ENCODE data around the gene ARL5A.
"Not testable (repeated sequence)": the region's sequence is repeated elsewhere in the genome, so short reads cannot be mapped to it uniquely, and the experiment has no call there.

Gene ARL5A

DNA sequence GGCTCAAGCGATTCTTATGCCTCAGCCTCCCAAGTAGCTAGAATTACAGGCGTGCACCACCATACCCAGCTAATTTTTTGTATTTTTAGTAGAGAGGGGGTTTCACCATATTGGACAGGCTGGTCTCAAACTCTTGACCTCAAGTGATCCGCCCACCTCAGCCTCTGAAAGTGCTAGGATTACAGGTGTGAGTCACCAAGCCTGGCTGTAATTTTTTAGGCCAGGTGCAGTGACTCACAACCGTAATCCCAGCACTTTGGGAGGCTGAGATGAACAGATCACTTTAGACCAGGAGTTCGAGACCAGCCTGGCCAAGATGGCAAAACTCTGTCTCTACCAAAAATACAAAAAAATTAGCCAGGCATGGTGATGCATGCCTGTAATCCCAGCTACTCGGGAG lies 33.8 kb downstream of the ARL5A start:
- DNase-seq, result not testable (repeated sequence)

DNA sequence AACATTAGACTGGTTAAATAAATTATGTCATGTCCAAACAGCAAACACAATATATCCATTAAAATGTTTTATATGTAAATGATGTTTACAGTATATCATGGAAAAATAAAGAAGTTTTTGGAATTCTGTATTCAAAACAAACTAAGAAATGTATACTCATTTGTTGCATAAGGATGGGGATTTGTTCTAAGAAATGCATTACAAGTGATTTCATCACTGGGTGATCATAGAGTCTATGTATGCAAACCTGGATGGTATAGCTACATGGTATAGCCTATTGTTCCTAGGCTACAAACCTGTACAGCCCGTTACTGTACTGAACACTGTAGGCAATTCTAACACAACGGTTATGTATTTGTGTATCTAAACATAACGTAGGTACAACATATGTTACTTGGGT lies 35.1 kb downstream of the ARL5A start:
- DNase-seq, result no peak

DNA sequence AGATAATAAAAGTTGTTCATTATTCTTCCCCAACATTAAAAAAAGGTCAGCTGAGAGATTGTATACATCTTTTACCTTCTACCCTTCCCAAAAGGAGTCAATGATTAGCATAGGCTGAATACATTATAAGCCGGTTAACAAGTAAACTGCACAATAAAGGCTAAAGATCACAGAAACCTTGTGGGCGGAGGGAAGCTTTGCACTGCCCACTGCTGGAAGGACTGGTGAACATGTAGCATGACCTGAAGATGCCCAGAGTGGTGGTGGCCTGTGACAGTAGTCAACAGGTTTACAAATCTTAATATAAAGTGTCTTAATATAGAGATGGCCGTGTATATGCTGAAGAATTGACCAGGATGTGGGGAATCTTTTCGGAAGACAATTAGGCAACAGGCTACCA lies 35.6 kb downstream of the ARL5A start:
- no peak for DNase-seq

DNA sequence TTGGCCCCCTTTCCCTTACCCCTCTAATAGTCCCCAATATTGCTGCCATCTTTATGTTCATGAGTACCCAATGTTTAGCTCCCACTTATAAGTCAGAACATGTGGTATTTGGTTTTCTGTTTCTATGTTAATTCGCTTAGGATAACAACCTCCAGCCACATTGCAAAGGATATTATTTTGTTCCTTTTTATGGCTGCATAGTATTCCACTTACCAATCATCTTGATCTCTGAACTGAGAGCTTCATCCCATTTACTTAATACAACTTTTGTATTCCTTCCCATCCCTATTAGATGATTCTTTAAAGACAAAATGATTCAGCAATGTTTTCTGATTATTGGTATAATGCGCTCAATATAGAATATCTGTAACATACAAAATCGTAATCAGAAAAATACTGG lies 36.7 kb downstream of the ARL5A start:
- no peak for DNase-seq

DNA sequence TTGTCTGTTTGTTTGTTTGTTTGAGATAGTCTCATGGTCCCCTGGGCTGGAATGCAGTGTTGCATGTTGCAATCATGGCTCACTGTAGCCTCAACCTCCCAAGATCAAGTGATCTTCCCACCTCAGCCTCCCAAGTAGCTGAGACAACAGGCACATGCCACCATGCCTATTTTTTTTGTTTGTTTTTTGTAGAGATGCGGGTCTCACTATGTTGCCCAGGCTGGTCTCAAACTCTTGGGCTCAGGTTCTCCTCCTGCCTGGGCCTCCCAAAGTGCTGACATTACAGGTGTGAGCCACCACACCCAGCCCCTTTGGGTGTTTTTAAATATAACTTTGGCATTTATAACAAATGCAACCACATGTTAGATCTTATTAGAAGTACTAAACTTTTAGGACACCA lies 37.5 kb downstream of the ARL5A start:
- DNase-seq, result no peak

DNA sequence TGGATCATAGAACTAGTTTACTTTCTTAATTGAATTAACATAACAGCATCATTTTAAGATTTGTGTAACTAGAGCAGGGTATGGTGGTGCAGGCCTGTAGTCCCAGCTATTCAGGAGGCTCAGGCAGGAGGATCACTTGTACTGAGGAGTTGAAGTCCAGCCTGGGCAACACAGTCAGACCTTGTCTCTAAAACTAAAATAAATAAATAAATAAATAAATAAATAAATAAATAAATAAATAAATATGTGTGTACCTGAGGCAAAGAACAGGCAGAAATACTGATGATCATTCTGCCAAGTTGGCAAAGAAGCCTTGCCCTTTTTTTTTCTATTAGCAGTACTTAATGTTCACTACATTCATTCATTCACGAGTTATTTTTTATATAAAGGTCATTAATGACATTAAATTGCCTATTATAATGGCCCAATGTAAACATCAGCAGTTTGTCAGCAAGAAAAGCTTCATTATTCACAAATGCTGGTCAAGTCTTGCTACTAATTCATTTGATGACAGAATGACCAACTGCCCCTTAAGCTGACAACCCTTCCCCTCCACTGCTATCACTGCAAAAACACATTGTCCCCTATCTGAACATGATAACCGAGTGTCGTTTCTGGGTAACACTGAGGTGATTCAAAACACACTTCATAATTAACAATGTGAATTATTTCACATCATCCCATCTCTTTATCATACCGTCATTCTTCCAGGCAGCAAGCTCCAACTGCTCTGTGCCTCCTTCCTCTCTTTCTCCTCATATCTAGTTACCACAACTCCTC lies 39.0 kb downstream of the ARL5A start:
- no peak for DNase-seq

DNA sequence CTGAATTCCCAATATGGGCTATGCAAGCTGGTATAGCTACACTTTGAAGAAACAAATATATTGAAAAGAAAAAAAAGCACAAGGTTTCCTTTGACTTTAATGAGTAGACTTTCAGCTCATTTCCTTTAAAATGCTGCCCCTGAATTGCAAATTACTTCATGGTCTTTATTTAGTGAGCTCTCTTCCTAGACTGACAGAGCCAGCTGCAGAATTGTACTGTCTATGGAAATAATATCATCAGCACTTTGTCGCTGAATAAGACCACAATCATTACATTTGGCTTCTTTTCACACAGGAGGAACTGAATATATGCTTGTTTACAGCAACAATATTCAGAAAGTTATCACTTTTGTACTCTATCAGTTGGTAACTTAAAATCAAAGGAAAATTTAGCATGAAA lies 41.7 kb downstream of the ARL5A start:
- DNase-seq, result no peak

DNA sequence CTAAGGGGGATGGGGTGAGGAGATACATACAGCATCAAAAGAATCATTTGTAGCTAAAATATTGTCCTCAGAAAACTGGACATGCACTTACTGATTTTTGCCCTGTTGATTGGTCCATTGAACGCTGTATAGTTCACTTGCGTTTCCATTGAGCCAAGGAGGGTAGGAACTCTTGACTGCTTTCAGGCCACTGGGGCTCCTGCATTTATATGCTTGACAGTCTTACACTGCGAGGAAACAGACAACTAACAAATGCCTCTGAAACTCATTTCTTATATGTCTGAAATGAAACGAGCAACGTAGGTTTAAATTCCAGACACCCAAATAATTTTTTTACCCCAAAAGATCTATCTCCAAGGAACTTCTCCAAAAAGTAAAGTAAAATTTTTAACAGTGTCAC lies 42.1 kb downstream of the ARL5A start:
- DNase-seq, result no peak

DNA sequence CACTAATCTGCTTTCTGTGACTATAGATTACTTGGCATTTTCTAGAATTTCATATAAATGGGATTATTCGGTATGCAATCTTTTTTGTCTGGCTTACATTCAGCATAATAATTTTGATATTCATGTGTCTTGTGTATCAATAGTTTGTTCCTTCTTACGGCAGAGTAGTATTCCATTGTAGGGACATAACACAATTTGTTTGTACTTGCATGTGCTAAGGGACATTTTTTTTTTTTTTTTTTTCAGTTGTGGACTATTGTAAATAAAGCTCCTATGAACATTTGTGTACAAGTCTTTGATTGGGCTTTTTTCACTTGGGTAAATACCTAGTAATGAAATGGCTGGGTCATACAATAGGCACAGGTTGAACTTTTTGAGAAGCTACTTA lies 45.1 kb downstream of the ARL5A start:
- DNase-seq, result no peak

DNA sequence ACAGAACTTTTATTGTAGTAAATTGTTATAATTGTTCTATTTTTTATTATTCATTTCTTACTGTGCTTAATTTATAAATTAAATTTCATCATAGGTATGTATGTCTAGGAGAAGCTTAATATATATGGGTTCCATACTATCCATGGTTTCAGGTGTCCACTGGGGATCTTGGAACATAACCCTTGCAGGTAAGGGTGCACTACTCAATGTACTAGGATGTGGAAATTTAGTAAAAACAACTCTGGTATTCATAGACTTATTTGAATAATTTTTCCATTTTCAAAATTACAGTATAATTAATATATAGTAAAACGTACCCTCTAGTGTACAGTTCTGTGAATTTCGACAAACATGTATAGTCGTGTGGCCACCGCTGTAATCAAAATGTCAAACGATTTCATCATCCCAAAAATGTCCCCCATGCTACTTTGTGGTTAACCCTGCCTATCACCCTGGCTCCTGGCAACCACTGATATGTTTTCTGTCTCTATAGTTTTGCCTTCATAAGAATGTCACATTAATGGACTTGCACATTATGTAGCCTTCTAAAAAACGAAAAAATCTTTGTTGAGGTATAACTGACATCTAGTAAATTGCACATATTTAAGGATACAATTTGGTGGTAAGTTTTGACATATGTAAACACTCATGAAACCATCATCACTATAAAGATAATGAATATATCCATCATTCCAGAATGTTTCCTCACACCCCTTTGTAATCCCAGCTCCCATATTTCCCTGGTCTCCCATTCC lies 45.7 kb downstream of the ARL5A start:
- DNase-seq, result no peak

DNA sequence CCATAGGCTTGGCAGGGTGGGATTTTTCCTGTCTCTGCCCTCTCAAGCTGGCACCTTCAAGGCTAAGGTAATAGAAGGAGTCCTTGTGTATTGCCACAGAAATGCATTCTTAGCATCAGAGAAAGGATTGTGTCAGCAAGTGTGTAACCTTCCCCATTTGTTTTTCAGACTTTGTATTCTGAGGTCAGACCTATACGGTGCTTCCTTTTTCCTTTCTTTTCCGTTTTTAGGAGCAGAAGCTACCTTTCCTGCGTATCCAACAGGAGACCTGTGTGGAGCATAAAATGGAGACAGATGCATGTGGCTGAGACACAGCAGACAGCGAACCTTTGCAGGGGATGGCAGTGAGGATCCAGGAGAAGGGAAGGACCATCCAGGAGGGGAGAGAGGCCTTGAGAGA lies 46.6 kb downstream of the ARL5A start:
- DNase-seq, result no peak

DNA sequence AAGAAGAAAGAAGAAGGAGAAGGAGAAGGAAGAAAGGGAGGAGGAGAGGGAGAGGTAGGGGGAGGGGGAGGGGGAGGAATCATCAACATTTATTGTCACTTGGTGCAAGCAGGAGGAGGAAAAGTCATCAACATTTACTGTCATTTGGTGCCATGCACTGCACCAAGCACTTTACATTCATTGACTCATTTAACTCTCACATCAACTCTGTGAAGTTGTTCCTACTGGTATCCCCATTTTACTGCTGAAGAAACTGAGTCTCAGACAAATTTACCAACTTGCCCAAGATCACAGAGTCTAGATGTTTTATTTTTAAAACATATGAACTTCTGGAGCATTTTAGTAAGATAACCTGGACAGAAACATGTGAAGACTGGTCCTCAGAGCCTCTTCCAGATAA lies 47.3 kb downstream of the ARL5A start:
- DNase-seq, result no peak

DNA sequence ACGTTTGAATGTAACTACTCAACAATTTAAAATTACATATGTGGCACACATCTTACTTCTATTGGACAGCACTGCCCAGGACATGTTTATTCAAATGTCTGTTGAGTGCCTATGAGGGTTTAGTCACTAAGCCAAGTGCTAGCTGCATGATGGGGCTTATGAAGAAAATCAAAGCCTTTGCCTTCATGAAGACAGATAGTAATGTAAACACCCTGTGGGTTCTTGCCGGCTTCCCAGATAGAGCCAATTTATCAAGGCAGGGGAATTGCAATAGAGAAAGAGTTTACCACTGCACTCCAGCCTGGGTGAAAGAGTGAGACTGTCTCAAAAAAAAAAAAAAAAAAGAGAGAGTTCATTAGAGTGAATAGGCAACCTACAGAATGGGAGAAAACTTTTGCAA lies 50.3 kb downstream of the ARL5A start:
- DNase-seq, result no peak

DNA sequence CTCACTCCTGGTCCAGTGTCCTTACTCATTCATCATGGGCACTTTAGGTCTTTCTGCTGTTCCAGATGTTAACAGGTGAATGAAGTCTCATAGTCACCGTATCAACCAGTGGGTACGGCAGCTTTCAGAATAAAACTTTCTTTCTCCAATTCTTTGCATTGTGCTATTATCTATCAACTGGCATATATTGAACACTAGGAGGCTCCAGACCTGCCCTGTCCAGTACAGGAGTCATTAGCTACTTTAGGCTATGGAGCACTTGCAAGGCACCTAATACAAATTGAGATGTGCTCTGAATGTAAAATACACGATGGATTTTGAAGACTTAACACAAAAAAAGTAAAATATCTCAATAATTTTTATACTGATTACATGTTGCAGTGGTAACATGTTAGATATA lies 50.7 kb downstream of the ARL5A start:
- DNase-seq, result no peak

DNA sequence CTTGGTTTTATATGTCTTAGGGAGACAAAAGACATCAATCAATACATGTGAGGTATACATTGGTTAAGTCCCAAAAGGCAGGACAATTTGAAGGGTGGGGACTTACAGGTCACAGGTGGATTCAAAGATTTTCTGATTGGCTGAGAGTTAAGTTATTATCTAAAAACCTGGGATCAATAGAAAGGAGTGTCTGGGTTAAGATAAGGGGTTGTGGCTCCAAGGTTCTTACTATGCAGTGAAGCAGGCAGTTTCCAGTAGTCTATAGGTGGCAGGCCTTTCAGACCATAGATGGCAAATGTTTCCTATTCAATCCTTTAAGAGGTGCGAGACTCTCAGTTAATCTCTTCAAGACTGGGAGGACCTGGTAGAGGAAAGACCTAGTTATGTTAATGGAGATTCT lies 51.9 kb downstream of the ARL5A start:
- no peak for DNase-seq

DNA sequence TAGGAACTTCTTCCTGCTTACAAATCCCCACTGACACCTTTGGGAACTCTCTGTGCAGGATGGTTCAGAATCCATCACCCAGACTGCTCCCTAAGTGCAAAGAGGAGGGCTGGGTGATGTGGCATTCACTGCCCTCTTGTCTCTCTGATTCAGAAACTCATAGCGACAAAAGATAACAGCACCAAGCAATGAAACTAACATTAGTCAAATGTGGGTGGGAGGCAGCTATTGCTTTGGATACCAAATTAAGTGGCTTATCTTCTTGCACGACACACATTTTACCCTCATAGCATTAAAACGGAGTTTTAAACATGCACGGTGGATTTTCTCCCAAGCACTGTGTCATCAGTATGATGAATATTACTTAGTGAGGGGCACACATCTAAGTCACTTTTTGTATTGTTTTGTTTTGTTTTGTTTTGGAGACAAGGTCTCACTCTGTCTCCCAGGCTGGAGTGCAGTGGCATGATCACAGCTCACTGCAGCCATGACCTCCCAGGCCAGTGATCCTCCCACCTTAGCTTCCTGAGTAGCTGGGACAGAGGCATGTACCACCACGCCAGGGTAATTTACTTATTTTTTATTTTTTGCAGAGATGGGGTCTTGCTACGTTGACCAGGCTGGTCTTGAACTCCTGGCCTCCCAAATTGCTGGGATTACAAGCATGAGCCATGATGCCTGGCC lies 53.0 kb downstream of the ARL5A start:
- no peak for DNase-seq

DNA sequence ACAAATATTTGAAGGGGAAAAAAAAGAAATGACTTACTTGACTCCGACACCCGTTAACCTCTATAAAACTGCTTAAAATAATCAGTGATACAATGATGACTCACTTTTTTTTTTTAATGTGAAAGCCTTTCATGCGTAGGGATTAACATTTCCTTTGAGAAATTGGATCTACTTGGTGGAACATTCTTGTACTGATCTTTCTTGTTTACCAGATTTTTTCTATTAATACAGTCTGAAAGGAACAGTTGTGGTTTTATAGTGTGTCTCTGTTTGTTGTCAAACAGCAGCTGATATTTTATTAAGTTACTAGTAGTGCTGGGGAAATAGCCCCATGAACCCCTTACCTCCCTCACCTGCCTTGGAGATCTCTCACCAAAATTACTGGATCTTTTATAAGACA lies 53.7 kb downstream of the ARL5A start:
- DNase-seq, result no peak

DNA sequence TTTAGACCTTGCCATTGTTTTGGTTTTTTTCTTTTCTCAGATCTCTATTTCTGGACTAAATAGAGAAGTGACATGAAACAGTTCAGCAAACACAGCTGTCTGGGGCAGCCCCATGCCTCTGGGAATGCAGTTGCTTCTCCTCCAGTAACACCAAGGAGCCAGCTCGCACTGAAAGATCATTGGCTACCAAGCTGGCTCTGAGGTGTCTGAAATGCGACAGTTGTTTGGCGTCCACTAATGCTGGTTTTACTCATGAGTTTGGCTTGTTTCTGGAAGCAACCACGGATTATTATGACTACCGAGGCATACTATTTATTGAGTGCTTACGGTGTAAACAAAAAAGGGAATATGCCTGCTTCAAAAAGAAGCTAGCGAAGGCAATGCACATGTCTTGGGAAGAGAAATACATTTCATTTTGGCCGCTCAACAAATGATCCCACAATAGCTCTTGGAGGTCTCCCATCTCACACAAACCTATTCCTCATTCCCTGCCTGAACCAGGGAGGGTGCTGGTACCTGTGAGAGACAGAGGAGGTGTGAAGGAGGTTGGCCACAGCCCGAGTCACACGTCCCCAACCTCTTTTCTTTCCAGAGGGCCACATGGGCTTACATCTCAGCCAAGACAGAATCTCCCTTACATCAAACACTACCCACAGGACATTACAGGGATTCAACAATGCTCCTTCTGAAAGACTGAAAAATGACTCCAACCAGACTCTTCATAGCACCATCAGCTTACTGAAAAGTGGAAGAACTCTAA lies 56.4 kb downstream of the ARL5A start:
- DNase-seq, result peak in 1 of 14 donors; percentile 5

DNA sequence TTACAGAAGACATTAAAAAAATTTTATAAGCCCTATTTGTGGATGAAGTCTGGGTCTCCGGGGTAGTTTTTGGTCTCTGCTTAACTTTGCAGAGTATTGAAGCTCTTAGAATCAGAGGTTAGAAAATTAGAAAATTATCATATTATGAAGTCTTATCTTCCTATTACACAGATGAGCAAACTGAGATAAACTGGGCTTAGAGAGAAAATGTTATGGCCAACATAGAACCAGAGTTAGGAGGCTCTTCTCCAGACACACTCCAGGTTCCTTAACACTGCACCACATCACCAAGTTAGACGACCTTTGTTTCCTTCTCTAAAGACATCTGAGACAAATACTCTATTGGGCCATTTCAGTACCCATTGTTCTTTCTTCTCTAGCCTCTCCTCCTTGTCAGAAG lies 57.2 kb downstream of the ARL5A start:
- DNase-seq, result no peak

DNA sequence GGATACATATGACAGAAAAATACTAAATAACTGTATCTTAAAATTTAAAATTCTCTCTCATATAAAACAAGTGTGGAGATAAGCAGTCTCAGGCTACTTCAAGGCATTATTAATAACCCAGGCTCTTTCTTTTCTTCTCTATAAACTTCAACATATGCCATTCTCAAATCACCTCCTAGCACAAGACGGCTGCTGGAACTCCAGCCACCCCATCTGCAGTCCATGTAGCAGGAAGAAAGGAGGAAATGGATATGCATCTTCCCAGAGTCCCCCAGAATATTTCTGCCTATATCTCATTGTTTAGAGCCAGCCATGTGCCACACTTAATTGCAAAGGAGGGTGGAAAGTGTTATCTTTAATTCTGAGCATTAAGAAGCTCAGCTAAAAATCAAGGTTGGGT lies 58.6 kb downstream of the ARL5A start:
- DNase-seq, result no peak

DNA sequence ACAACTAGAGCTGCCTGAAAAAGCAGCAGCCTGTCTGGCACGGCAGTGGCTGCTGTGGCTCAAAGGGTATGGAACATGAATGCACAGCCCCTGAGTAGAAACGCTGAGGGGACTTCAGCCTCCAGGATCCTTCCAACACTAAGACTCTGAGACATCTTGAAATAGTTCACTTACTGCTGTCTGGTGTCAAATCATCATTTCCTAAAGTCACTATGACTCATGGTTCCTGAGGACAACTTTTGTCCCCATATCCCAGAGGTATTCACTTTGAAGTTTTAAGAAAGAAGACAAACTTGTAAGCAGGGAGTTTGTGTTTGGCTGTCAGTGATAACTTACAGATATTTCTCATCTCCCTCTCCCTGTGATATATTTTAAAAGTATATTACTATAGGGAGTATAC lies 60.7 kb downstream of the ARL5A start:
- DNase-seq, result no peak

DNA sequence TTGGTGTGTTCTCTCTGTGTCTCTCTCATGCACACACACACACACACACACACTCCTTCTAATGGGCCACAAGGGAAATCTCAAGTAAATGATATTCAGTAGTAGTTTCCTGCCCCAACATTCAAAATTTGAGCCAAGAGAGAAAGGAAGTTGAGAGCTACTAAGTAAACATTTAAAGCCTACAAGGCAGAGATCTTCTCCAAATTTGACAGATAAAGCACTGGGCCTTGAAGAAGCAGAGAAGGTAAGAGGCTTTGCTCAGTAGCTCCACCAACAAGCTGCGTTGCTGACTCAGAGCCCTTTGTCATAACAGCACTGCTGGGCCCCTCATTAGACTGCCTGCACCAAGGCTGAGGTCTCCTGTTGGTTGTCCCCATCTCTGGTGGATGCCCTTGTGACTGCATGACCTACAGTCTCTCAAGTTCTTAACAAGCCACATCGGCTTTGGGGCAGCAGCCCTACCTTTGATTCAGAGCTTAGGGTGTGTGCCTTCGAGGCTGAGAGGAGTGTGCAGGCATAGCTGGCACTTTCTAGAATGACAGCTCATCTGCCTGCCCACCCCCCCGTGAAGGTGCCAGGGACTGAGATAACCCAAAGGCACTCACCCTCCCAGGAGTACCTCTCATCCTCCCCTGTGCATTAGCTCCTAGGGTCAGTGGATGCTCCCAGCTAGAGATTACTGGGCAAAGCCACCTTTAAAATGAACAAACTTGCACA lies 61.6 kb downstream of the ARL5A start:
- DNase-seq, result no peak

All from C1 segment of cervical spinal cord (tissue), 14 donors.